NCI-H2171 treated with DMSO at 0.1 percent for 48 hours (cell line): Measurements from ENCODE around the gene BDH1.

ENCODE experiments used
- DNase-seq: peaks from one replicate; lab custom pipeline; 2025; lab: John Stamatoyannopoulos, UW

The BDH1 gene

DNA sequence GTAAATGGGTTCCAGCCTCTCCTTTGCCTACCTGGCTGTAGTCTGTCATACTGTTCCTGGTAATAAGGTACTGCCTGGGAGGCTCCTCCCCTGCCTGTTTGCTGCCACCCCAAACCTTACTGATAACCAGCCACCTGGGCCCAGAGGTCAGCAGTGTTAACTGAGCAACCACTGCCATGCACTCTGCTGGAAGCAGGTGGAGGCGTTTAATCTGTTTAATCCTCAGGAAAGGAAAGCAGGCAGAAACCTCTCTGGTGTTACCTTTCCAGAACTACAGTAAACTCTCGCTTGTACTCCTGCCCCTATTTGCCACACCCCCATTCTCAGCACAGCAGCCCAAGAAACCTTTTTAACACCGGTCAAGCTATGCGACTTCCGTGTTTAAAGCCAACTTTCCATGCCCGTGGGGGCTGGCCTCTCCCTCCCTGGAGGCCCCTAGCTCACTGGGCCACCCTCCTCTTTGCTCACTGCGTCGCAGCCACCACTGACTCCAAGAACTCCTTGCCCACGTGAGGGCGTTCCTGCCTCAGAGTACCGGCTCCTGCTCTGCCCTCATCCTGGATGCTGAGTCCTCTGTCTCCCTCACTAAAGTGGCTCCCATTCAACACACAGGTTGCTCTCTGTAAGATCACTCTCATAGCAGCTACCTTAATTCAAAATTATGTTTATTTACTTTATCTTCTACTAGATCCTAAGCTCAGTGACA is 8.3 kb downstream of the BDH1 start:
- DNase-seq = no peak

DNA sequence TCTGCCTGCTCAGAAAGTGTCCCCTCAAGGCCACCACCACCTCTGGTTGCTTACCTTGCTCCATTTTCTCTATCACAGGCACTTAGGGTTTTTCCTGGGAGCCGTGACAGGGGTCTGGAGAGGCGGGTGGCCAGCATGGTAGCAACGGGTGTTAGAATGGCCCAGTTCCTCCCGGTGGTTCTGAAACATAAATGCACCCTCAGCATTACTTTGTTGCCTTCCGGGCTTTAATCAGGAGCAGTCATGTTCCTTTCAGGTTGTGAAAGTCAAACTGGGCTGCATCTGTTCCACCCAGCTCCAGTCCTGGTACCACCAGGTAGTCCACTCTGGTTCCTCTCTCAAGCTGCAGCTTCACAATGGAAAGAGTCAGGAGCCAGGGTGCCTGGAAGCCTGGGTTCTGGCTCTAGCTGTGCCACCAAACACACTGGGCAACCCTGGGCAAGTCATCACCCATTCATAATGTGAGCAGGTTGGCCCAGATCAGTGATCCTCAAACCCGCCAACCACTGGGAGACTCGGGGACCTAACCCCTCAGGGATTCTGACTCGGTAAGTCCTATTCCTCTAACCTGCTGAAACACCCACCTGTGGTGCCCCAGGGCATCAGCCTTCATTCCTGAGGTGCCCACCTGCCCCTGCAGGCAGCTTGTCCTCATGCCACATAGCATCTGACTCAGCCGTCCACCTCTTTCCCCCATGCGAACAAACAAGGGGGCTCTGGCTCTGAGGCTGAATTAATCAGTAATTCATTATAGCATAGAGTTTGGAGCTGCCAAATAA is 9.3 kb downstream of the BDH1 start:
- no peak for DNase-seq

GRCh38 chr3:197545571-197545970 is 10.2 kb downstream of the BDH1 start:
- DNase-seq = no peak

DNA sequence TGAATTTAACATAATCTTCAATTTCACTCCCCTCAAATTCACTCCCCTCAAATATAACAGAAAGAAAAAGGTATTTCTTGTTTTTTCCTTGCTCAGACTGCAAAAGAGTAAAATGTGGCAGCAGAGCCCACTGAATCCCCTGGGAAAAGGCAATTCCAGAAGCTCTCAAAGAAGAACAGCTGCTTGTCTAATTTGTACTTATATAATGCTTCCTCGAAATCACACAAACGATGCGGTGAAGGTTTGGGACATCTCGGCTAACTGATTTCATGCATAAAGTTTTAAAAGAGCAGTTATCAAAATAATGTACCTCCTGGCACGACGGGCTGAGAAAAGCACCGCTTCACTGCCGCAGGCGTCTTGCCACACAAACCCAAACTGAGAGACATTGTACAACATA is 10.7 kb downstream of the BDH1 start:
- DNase-seq = peak; percentile 71

DNA sequence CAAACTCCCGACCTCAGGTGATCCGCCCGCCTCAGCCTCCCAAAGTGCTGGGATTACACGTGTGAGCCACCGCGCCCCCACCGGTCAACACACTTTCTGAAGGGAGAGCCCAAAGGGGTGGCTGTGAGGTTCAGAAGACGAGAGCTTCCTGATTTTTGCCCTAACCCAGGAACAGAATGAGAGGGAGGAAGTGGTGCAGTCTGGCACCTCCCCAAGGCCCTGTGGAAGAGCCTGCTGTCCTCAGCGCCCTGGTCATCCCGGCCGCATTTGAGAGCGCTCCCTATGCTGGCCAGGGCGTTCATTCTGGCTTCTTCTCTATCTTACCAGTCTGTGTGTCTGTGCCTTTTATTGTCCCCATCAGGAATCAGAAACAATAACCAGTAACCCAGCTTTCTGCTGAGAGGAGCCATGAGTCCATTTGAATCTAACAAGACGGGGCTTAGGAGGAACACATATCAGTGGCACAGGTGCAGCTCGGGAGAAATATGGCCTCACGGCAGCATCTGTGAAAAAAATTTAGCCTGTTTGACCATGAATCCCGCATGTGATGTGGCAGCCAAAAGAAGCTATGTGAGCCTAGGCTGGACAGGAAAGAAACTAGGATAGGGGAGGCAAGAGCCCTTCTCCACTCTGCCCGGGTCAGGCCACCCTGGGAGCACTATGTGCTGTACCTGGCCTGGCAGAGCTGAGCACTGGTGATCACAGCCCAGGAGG is 12.9 kb downstream of the BDH1 start:
- no peak for DNase-seq

- peak; percentile 69 for DNase-seq
These were observed 13.8 kb downstream of the BDH1 start for GRCh38 chr3:197541756-197542539.

GRCh38 chr3:197540961-197541377 is 14.8 kb downstream of the BDH1 start:
- DNase-seq = no peak

- DNase-seq = no peak
These were observed 16.1 kb downstream of the BDH1 start for GRCh38 chr3:197539651-197540051.

DNA sequence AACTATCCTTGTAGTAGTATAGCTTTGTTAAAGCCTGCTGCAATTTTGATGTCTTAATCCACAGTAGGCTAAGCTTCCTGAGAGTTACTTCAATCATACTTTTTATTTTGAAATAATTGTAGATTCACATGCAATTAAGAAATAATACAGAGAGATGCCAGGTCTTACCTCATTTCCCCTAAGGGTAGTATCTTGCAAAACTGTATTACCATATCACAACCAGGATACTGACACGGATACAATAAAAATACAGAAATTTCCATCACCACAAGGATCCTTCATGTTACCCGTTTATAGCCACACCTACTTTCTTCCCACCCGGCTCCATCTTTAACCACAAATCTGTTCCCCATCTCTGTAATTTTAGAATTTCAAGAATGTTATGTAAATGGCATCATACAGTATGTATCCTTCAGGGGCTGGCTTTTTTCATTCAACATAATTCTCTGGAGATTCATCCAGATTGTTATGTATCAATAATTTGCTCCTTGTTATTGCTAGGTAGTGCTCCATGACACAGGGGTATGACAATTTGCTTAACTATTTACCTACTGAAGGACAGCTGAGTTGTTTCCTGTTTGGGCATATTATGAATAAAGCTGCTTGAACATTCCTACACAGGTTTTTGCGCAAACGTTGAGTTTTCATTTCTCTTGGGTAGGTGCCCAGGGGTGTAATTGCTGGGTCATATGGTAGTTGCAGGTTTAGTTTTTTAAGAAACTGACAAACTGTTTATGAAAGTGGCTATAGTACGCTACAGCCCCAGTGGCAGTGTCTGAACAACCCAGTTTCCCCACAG is 21.6 kb downstream of the BDH1 start:
- DNase-seq = no peak

GRCh38 chr3:197533396-197533795 is 22.4 kb downstream of the BDH1 start:
- DNase-seq = no peak

GRCh38 chr3:197532388-197532787 is 23.4 kb downstream of the BDH1 start:
- no peak for DNase-seq

- no peak for DNase-seq
These were observed 27.6 kb downstream of the BDH1 start for GRCh38 chr3:197528190-197528589.

DNA sequence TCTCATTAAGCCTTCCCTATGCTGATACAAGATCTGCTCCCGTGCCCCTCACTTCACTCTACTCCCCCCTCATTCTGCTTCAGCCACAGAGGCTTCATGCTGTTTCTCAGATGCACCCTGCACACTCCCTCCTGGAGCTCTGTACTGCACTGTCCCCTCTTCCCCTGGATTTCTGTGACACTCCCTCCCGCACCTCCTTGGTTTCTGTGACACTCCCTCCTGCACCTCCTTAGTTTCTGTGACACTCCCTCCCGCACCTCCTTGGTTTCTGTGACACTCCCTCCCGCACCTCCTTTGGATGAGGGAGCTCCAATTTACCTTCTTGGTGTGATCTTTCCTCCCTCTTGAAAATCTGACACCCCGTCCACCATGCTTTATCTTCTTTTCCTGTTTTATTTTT is 28.2 kb downstream of the BDH1 start:
- DNase-seq = no peak

DNA sequence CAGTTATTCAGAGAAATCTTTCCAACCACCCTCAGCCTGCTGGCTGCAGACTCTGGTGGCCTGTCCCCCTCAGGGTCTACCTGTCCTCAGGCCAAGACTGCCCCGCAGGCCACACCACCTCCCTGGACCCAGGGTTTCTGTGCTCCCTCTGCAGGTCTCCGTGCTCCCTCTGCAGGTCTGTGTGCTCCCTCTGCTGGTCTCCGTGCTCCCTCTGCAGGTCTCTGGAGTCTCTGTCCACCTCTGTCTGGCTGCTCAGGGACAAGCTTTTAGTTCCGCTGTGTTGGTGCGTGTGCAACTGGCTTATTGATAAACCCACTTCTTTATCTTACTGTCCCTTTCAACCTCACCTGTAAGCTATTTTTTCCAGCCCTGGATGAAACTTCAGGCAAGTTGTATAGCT is 30.1 kb downstream of the BDH1 start:
- no peak for DNase-seq

GRCh38 chr3:197524128-197524527 is 31.6 kb downstream of the BDH1 start:
- DNase-seq = no peak

GRCh38 chr3:197523526-197523925 is 32.2 kb downstream of the BDH1 start:
- DNase-seq = no peak

DNA sequence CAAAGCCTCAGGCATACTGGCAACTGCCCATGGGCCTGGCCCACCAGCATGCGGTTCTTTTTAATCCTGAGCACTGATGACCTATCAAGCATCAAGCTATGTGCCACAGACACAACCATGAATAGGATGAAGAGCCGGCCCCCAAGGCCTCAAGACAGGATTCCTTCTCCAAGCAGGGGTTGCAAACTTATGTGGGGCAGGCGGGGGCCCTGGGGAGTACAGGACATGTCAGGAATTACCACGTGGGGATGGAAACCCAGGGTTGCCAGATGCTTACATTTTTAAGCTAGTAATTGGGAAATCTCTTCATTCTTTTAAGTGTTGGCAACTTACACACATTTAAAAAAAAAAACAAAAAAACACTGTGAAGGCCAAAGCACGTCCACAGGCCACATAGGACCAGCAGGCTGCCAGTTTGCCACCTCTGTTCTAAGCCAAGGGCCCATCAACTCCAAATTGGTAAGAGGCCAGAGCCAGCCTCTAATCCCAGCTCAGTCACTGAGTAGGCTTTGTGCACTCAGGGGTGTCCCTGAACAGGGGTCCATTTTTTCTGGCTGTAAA is 32.8 kb downstream of the BDH1 start:
- DNase-seq = no peak

- no peak for DNase-seq
These were observed 33.5 kb downstream of the BDH1 start for GRCh38 chr3:197522183-197522715.

DNA sequence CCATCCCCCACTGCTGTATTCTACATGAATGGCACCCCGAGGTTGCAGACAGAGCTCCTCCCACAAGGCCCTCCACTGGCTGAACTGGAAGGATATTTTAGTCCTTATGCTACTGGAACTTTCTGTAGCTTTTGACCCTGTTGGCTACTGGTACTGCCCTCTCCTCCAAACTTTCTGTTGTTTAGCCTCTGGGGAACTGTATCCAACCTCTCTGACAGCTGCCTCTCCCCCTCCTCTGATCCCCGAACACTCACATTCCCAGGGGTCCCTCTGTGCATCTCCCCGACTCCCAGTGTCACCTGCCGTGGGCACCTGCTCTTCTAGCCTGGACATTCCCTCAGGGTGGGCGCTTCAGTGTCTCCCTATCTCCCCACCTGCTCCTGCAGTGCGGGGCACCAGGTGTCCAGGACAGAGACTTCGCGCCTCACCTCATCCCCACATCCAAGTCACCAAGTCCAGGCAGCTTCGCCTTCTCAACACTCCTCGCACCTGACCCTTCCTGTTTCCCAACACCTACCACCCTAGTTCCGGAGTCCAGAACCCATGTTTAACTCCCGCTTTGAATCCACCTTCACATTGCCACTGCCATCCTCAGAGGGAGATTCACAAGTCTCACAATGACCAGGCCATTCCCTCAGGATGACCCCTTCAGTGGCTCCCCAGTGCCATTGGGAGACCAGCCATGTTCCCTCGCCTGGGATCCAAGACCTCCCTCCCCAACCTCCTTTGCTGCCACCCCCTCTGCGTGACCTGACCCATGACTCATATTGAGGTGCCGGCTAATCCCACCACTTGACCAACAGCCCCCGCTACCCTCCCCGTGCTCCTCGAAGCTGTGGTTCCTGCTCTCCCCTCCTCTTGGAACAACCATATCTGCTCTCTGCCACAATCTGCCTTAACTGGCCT is 34.2 kb downstream of the BDH1 start:
- no peak for DNase-seq
